ENCODE results near the gene NPIPB2. TPM values are rescaled to one million over a fixed set of nuclear protein-coding genes. Genes with fewer than 3 reads are reported as not detected.
"Not testable (repeated sequence)": the region's sequence is repeated elsewhere in the genome, so short reads cannot be mapped to it uniquely, and the experiment has no call there.

The NPIPB2 gene
- polyA plus RNA-seq (ENCODE audit: insufficient read length in 3 of 3) = 10 to 100 TPM in 1 of 3 donors, 1 to 10 TPM in 2; 4.1 to 14.8 (median 5.4) TPM
- long read RNA-seq, donor 1 = 0 reads
- long read RNA-seq, donor 2 = 0 reads
- long read RNA-seq, donor 3 = 0 reads
- long read RNA-seq, donor 4 = 0 reads
- long read RNA-seq, donor 5 = 0 reads
- long read RNA-seq, donor 6 = 0 reads
- long read RNA-seq, donor 7, partial matches to known transcripts = 0 of 1 reads
- long read RNA-seq, donor 7, other reads (novel, unspliced or antisense) = 0 of 1 reads
- long read RNA-seq, donor 8 = 0 reads
- long read RNA-seq, donor 9 = 0 reads
- long read RNA-seq, donor 10 = 0 reads
- long read RNA-seq, donor 11 = 0 reads
- long read RNA-seq, donor 12 = 0 reads
- long read RNA-seq, donor 13 = 0 reads
- long read RNA-seq, donor 14 = 0 reads
- long read RNA-seq, donor 15 = 0 reads
- long read RNA-seq, donor 16, partial matches to known transcripts = 0 of 1 reads
- long read RNA-seq, donor 16, other reads (novel, unspliced or antisense) = 0 of 1 reads

DNA sequence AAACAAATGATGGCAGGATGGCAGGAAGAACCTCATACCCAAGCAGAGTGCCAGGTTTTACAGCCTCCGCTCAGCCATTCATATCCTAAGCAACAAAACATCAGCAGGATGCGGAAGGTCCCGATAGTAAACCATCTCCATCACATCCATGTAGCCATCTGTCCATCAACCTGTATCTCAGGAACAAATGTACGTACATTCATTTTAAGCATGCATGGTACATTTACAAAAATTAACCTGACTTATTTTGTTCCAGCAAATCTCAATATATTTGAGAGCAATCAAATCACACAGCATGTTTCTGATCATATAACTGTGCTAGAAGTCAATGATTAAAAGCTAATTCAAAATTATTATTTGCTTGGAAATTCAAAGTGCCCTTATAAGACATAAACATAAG is at the start of gene NPIPB2:
Gene NPIPB2, minus strand, starts transcription at position 101 of the 400 bp plus-strand sequence. Its CDS starts 0 bp downstream, at position 101.
- DNase-seq (ENCODE audit: extremely low read depth in 1 of 11, low read depth in 9 of 11, low spot score in 4 of 11) = not testable (repeated sequence)

DNA sequence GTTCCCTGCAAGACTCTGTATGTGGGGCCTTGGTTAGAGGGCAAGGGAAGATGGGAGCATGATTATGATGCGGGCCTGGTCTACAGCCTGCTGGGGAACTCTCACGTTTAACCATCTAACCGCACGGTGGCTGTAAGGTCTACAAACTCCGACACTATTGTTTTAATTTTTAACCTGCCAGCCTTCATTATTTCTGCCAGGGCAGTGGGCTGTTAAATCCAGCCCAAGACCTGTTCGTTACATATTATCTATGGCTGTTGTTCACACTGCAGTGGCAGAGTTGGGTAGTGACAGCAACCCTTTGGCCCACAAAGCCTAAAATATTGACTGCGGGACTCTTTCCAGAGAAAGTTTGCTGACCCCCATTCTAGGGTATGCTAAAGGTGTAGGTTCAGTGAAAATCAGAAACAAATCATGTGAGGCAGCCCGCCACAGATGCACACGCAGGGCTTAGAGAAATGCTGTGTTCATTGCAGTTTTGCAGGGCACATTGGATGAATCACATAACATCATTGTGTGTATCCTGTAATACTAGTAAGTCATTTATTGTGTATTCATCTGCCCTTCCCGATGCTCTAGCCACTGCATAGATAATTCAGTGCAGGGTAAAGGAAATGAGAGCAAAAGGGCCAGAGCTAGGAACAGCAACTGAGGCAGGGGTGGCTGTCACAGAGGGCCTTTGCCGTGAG is 49.0 kb upstream of the NPIPB2 start:
- peak in 5 of 11 donors; percentile 15 to 73 (median 53) for DNase-seq (ENCODE audit: extremely low read depth in 1 of 11, low read depth in 9 of 11, low spot score in 4 of 11)

DNA sequence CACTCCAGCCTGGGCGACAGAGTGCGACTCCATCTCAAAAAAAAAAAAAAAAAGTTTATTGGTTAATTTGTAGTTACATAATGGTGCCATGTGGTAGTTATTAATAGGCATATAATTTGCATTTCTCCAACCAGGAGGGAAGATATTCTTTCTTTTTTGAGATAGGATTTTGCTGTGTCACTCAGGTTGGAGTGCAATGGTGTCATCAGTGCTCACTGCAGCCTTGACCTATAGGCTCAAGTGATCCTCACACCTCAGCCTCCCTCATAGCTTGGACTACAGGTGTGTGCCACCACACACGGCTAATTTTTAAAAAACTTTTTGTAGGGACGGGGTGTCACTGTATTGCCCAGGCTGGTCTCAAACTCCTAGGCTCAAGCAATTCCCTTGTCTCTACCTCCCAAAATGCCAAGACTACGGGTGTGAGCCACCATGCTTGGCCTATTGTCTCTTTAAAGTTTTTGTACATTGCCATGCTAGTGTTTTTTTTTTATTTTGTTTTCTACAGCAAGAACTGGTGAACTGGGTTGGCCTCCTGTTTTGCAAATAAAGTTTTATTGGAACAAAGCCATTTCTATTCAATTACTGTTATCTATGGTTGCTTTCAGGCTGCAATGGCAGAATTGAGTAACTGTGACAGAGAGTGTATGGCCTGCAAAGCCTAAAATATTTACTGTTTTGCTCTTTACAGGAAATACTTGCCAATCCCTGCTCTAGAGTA is 46.6 kb upstream of the NPIPB2 start:
- DNase-seq (ENCODE audit: extremely low read depth in 1 of 11, low read depth in 9 of 11, low spot score in 4 of 11) = no peak

DNA sequence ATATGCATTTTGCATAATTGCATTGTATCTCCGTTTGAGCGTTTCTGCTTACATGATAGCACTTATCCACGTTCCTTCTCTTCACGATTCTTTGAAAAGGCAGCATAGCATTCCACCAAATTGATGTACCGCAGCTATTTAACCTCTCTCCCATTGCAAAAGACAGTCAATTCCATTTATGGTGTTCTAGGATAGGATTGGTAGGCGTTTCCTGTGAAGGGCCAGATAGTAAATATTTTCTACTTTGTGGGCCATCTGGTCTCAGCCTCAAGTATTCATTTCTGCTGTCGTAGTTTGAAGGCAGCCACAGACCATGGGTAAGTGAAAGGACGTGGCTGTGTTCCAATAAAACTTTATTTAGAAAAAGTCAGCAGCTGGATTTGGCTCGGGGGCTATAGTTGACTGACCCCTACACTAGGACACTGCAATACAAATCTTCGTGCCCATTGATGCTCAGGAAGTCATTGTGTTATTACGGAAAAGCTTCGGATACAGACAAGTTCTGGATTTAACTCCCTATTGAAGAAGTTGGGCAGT is 44.7 kb upstream of the NPIPB2 start:
- no peak for DNase-seq (ENCODE audit: extremely low read depth in 1 of 11, low read depth in 9 of 11, low spot score in 4 of 11)

DNA sequence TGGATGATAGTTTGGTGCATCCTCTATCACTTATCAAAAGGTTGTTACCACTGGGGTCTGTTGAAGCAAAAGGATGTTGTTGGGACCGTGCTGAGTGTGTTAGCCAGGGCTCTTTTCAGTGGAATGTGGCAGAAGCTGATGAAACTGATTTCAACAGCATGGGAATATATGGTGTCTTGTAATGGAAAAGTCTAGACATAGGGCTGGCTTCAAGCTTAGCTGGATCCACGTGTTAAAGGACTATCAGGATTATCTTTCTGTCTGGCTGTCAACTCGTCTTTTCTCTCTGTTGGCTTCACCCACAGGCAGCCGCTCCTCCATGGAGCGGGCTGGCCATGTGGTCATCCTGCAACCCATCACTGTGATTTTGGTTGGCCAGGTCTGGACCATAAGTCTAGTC is 43.4 kb upstream of the NPIPB2 start:
- DNase-seq (ENCODE audit: extremely low read depth in 1 of 11, low read depth in 9 of 11, low spot score in 4 of 11) = no peak

DNA sequence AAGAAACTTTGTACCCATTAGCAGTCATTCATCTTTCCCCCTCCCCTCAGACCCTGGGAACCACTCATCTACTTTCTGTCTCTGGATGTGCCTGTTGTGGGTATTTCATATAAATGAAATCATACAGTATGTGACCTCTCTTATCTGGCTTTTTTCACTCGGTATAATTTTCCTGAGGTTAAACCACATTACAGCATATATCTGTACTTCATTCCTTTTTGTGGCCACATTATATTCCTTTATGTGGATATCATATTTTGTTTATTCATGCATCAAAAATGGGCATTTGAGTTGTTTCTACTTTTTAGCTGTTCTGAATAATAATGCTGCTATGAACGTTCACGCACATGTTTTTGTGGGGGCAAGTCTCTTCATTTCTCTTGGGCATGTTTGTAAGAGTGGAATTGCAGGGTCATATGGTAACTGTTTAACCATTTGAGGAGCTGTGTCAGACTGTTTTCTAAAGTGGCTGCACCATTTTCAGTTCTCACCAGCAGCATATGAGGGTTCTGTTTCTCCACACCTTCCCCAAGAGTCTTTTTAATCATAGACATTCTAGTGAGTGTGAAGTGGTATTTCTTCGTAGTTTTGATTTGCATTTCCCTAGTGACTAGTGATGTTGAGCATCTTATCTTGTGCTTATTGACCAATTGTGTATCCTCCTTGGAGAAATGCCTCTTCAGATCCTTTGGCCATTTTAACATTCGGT is 38.4 kb upstream of the NPIPB2 start:
- no peak for DNase-seq (ENCODE audit: extremely low read depth in 1 of 11, low read depth in 9 of 11, low spot score in 4 of 11)

DNA sequence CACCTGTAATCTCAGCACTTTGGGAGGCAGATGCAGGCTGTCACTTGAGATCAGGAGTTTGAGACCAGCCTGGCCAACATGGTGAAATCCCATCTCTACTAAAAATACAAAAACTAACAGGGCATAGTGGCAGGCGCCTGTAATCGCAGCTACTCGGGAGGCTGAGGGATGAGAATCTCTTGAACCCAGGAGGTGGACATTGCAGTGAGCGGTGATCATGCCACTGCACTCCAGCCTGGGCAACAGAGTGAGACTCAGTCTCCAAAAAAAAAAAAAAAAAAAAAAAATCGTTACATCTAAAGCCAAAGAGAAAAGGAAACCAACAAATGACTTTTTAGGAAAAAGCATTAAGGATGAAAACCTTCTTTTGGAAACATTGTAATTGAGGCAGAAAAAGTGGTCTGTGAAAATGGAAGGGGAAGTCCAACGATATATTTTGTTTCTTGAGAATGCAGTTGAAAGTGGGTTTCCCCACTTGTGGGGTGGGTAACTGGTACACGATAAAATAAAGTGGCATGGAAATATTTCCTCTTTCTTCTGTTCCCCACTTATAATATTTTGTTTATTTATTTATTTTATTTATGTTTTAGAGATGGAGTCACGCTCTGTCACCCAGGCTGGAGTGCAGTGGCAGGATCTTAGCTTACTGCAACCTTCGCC is 37.3 kb upstream of the NPIPB2 start:
- no peak for DNase-seq (ENCODE audit: extremely low read depth in 1 of 11, low read depth in 9 of 11, low spot score in 4 of 11)

DNA sequence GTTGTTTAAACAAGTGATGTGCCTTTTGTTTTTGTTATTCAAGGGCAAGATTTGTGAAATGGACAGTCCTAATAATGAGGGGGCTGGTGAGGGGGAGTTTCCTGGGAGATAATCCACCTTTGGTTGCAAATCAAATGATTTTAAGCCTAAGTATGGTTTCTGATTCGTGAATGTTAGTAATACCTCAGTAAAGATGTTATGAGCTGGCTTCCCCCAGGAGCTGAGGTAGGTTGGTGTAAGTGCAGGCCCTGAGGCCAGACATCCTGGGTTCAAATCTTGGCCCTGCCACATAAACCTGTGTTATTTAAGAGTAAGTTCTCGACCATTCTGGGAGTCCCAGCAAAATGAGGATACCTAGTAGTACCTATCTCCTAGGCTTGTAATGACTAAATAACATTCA is 36.2 kb upstream of the NPIPB2 start:
- no peak for DNase-seq (ENCODE audit: extremely low read depth in 1 of 11, low read depth in 9 of 11, low spot score in 4 of 11)

DNA sequence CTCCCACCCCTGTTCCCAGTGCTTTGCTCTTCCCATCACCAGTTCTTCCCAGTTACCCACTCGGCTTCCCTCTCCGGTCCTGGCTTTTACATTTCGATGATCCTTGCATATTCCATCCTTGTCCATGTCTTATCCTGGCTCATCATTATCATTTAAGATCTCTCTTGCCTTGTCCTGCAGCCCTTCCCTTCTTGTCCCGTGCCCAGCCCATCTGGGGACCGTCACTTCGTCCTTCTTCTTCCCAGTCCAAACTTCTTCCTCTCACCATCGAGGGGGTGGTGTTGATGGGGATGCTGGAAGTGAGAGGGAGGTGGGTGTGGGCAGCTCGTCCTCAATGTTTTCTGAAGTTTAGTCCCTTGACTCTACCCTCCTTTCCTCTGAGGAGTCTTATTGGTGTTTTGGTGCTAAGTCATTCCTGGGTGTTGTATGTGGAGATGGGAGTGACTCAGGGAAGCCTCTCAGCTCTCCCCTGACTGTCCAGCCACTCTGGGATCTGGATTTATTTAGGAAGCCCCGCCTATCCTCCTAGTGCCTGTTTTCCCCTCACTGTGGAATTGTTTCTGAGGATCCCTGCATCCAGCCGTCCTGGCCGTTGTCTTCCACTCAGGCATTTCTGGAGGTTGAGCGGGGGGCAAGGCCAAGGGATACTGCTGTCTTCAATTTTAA is 35.7 kb upstream of the NPIPB2 start:
- DNase-seq (ENCODE audit: extremely low read depth in 1 of 11, low read depth in 9 of 11, low spot score in 4 of 11) = no peak

DNA sequence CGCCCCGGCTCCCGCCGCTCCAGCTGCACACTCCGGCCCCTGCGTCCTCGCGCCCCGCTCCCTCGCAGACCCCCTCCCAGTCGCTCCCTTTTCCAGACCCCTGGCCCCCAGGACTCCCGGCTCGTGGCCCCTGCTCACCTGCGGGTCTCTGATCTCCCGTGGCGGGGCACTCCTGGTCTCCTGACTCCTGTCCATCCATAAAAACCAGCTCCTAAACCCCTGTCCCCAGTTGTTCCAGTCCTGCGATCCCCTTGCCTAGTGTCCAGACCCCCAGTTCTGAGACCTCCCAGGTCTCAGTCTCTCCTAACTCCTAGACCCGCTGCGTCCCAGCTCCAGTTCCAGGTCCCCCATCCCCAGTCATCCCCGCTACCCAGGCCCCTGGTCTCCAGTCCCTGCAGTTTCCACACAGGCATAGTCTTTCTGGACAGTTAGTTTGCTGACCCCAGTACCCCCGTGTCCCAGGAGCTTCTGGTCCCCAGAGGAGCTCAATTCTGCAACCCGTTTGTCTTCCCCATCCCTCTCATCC is 35.1 kb upstream of the NPIPB2 start:
- DNase-seq (ENCODE audit: extremely low read depth in 1 of 11, low read depth in 9 of 11, low spot score in 4 of 11) = no peak

DNA sequence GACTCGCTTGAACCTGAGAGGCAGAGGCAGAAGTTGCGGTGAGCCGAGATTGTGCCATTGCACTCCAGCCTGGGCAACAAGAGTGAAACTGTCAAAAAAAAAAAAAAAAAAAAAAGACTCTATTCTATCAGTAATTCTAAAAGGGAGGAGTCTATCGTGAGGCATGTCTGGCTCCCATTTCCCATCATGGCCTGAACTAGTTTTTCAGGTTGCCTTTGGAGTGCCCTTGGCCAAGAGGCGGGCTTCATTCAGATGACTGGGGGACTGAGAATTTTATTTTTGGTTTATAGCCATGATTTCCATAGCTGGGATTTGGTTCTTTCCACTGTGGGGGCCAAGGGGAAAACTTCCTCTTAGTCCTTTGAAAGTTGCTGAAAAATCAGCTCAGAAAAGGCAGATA is 31.2 kb upstream of the NPIPB2 start:
- DNase-seq (ENCODE audit: extremely low read depth in 1 of 11, low read depth in 9 of 11, low spot score in 4 of 11) = no peak

DNA sequence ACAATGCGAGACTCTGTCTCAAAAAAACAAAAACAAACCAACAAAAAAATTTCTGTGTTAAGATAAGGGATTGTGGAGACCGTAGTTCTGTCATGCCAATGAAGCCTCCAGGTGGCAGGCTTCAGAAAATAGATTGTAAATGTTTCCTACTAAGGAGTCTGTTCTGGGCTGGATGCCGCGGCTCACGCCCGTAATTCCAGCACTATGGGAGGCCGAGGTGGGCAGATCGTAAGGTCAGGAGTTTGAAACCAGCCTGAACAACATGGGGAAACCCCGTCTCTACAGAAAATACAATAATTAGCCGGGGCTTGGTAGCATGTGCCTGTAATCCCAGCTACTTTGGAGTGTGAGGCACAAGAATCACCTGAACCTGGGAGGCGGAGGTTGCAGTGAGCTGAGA is 30.3 kb upstream of the NPIPB2 start:
- DNase-seq (ENCODE audit: extremely low read depth in 1 of 11, low read depth in 9 of 11, low spot score in 4 of 11) = no peak

DNA sequence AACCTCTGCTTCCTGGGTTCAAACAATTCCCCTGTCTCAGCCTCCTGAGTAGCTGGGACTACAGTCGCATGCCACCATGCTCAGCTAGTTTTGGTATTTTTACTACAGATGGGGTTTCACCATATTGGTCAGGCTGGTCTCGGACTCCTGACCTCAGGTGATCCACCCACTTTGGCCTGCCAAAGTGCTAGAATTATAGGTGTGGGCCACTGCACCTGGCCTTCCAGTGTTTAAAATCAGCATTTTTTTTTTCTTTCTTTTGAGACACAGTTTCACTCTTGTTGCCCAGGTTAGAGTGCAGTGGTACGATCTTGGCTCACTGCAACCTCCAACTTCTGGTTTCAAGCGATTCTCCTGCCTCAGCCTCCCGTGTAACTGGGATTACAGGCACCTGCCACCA is 28.4 kb upstream of the NPIPB2 start:
- not testable (repeated sequence) for DNase-seq (ENCODE audit: extremely low read depth in 1 of 11, low read depth in 9 of 11, low spot score in 4 of 11)

DNA sequence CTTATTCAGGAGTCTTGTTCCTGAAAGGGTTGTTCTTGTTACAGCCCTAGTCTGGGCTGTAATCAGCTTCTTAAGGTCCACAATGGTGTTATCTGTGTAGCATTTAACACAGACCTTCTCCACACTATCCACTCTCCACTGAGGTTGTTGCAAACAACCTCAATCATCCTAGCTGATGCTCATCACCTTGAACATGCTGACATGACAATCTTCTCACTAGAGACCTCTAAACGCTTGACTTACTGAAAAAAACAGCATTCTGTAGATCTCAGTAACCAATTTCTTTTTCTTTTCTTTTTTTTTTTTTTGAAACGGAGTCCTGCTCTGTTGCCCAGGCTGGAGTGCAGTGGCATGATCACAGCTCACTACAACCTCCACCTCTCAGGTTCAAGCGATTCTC is 26.7 kb upstream of the NPIPB2 start:
- DNase-seq (ENCODE audit: extremely low read depth in 1 of 11, low read depth in 9 of 11, low spot score in 4 of 11) = no peak

DNA sequence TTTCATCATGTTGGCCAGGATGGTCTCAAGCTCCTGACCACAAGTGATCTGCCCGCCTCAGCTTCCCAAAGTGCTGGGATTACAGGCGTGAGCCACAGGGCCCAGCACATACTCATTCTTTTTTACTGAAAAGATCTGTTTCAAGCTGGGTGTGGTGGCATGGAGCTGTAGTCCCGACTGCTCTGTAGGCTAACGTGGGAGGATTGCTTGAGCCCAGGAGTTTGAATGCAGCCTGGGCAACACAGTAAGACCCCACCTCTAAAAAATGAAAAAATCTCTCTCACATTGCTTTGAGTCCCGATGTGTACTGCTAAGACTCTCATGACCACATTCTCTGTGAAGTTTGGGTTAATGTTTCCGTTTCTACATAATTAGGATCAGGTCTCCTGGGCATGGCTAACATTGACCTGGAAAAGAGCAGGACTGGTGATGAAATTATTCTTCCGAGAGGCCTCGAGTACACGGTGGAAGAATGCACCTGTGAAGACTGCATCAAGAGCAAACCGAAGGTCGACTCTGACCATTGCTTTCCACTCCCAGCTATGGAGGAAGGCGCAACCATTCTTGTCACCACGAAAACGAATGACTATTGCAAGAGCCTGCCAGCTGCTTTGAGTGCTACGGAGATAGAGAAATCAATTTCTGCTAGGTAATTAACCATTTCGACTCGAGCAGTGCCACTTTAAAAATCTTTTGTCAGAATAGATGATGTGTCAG is 25.5 kb upstream of the NPIPB2 start:
- no peak for DNase-seq (ENCODE audit: extremely low read depth in 1 of 11, low read depth in 9 of 11, low spot score in 4 of 11)

DNA sequence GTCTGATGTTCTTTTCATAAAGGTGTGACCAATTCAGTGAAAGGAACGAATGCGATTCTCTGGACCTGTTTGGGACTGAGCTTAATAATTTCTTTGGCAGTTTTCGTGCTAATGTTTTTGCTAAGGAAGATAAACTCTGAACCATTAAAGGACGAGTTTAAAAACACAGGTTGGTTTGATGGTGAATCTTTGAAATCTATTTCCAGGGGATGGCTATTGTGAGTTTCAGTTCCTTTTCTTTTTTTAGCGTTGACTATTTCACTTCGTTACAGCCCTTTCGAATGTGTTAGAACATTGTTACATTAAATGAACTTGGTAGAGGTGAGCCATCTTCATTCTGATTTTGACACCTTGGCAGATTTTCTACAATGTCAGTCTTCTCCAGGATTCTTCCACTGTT is 24.3 kb upstream of the NPIPB2 start:
- DNase-seq (ENCODE audit: extremely low read depth in 1 of 11, low read depth in 9 of 11, low spot score in 4 of 11) = no peak
